HG02642 (cell line): ENCODE results near the gene PXK.

Experiments used
- ATAC-seq: cut with Tn5 transposase; IDR thresholded peaks from one replicate; pipeline ENCODE4 v1.9.1; 2021; ENCODE audit warnings: mild to moderate bottlenecking; ENCODE audit not compliant: unreplicated experiment, poor library complexity

Gene PXK

GRCh38 chr3:58345457-58345856, 12.8 kb downstream of the PXK start:
- no peak for ATAC-seq

- no peak for ATAC-seq
Measured at GRCh38 chr3:58346368-58346767, 13.7 kb downstream of the PXK start.

GRCh38 chr3:58347984-58348383, 15.3 kb downstream of the PXK start:
- ATAC-seq = no peak

GRCh38 chr3:58349792-58350626, 17.3 kb downstream of the PXK start:
- peak; percentile 86 for ATAC-seq

GRCh38 chr3:58350627-58351013, 17.9 kb downstream of the PXK start:
- no peak for ATAC-seq

GRCh38 chr3:58351920-58352319, 19.2 kb downstream of the PXK start:
- ATAC-seq = no peak

- ATAC-seq = no peak
Measured at GRCh38 chr3:58352626-58353025, 19.9 kb downstream of the PXK start.

- ATAC-seq = no peak
Measured at GRCh38 chr3:58353722-58354553, 21.2 kb downstream of the PXK start.

- ATAC-seq = peak; percentile 54
Measured at GRCh38 chr3:58355179-58355578, 22.5 kb downstream of the PXK start.

GRCh38 chr3:58356054-58356453, 23.4 kb downstream of the PXK start:
- ATAC-seq = no peak

- ATAC-seq = no peak
Measured at GRCh38 chr3:58357402-58357801, 24.7 kb downstream of the PXK start.

- ATAC-seq = no peak
Measured at GRCh38 chr3:58358092-58358491, 25.4 kb downstream of the PXK start.

- ATAC-seq = no peak
Measured at GRCh38 chr3:58358808-58359207, 26.1 kb downstream of the PXK start.

GRCh38 chr3:58359621-58360020, 26.9 kb downstream of the PXK start:
- no peak for ATAC-seq

GRCh38 chr3:58361866-58362265, 29.2 kb downstream of the PXK start:
- no peak for ATAC-seq

- ATAC-seq = no peak
Measured at GRCh38 chr3:58366699-58367098, 34.0 kb downstream of the PXK start.

- ATAC-seq = no peak
Measured at GRCh38 chr3:58369038-58369437, 36.3 kb downstream of the PXK start.

- no peak for ATAC-seq
Measured at GRCh38 chr3:58369876-58370275, 37.2 kb downstream of the PXK start.

GRCh38 chr3:58370407-58370806, 37.7 kb downstream of the PXK start:
- ATAC-seq = no peak

- ATAC-seq = no peak
Measured at GRCh38 chr3:58371754-58372153, 39.1 kb downstream of the PXK start.

- ATAC-seq = no peak
Measured at GRCh38 chr3:58375254-58375653, 42.6 kb downstream of the PXK start.

GRCh38 chr3:58377168-58377567, 44.5 kb downstream of the PXK start:
- no peak for ATAC-seq
